SK-N-SH treated with all-trans-retinoic acid at 6 μM for 48 hours (cell line): ENCODE data around the gene NCOA5.

Experiments used
- ATAC-seq: fragments of 200-7000 bp; cut with Tn5 transposase; 3 replicates; pipeline ENCODE4 v1.9.1; 2020; ENCODE audit warnings: mild to moderate bottlenecking, moderate library complexity
- ARNTL ChIP-seq: fragments of 450-650 bp; formaldehyde crosslinking; IDR thresholded peaks from 2 replicates; pipeline ENCODE4 v1.5.0; 2020; ENCODE audit warnings: low read depth, mild to moderate bottlenecking, moderate library complexity, borderline replicate concordance
- BACH2 ChIP-seq: fragments of 250-450 bp; sonication (Bioruptor Pico); IDR thresholded peaks from 2 replicates; pipeline ENCODE4 v1.9.0; 2021; ENCODE audit warnings: mild to moderate bottlenecking, borderline replicate concordance
- CREB5 ChIP-seq: fragments of 250-450 bp; sonication (Bioruptor Pico); IDR thresholded peaks from 2 replicates; pipeline ENCODE4 v1.5.1; 2020; ENCODE audit warnings: low read depth, mild to moderate bottlenecking, moderate library complexity
- CSDC2 ChIP-seq: fragments of 250-450 bp; sonication (Bioruptor Pico); IDR thresholded peaks from 2 replicates; pipeline ENCODE4 v1.5.0; 2020; ENCODE audit warnings: mild to moderate bottlenecking, moderate library complexity
- ESRRG ChIP-seq: fragments of 250-450 bp; sonication (Bioruptor Pico); IDR thresholded peaks from 2 replicates; pipeline ENCODE4 v1.6.1; 2021; ENCODE audit warnings: mild to moderate bottlenecking
- GLIS3 ChIP-seq: fragments of 250-450 bp; sonication (Bioruptor Pico); IDR thresholded peaks from 2 replicates; pipeline ENCODE4 v1.5.0; 2020; ENCODE audit warnings: mild to moderate bottlenecking, moderate library complexity
- ISL1 ChIP-seq: fragments of 250-450 bp; sonication (Bioruptor Pico); IDR thresholded peaks from 2 replicates; pipeline ENCODE4 v2.1.2; 2022; ENCODE audit warnings: mild to moderate bottlenecking, moderate library complexity
- OSR1 ChIP-seq: fragments of 250-450 bp; sonication (Bioruptor Pico); IDR thresholded peaks from 2 replicates; pipeline ENCODE4 v1.8.0; 2022; ENCODE audit warnings: moderate library complexity, mild to moderate bottlenecking, inconsistent platforms
- PATZ1 ChIP-seq: fragments of 250-450 bp; sonication (Bioruptor Pico); IDR thresholded peaks from 2 replicates; pipeline ENCODE4 v1.8.0; 2020; ENCODE audit warnings: mild to moderate bottlenecking, moderate library complexity, borderline replicate concordance
- PPARA ChIP-seq: fragments of 250-450 bp; sonication (Bioruptor Pico); IDR thresholded peaks from 2 replicates; pipeline ENCODE4 v1.5.0; 2020; ENCODE audit warnings: mild to moderate bottlenecking, borderline replicate concordance
- RARB ChIP-seq: fragments of 250-450 bp; sonication (Bioruptor Pico); IDR thresholded peaks from 2 replicates; pipeline ENCODE4 v1.8.0; 2021; ENCODE audit warnings: mild to moderate bottlenecking, moderate library complexity
- SNAI2 ChIP-seq: fragments of 250-450 bp; sonication (Bioruptor Pico); IDR thresholded peaks from 2 replicates; pipeline ENCODE4 v1.5.0; 2020; ENCODE audit warnings: mild to moderate bottlenecking, moderate library complexity
- TCF4 ChIP-seq: fragments of 250-450 bp; sonication (Bioruptor Pico); IDR thresholded peaks from 2 replicates; pipeline ENCODE4 v1.8.0; 2021; ENCODE audit warnings: mild to moderate bottlenecking, moderate library complexity, borderline replicate concordance
- TOX ChIP-seq: fragments of 250-450 bp; sonication (Bioruptor Pico); IDR thresholded peaks from 2 replicates; pipeline ENCODE4 v1.8.0; 2021; ENCODE audit warnings: mild to moderate bottlenecking, moderate library complexity, borderline replicate concordance
- ZC3H10 ChIP-seq: fragments of 250-450 bp; sonication (Bioruptor Pico); IDR thresholded peaks from 2 replicates; pipeline ENCODE4 v1.5.1; 2021; ENCODE audit warnings: mild to moderate bottlenecking, moderate library complexity
- ZFP3 ChIP-seq: fragments of 250-450 bp; sonication (Bioruptor Pico); IDR thresholded peaks from 2 replicates; pipeline ENCODE4 v1.5.0; 2020; ENCODE audit warnings: mild to moderate bottlenecking, moderate library complexity
- ZFP30 ChIP-seq: fragments of 450-650 bp; formaldehyde crosslinking; IDR thresholded peaks from 2 replicates; pipeline ENCODE4 v1.5.0; 2022; ENCODE audit warnings: mild to moderate bottlenecking, moderate library complexity
- ZNF565 ChIP-seq: fragments of 450-650 bp; formaldehyde crosslinking; conservative IDR thresholded peaks from 2 replicates; pipeline ENCODE4 v1.5.0; 2020; ENCODE audit warnings: low read depth, mild to moderate bottlenecking, moderate library complexity
- ZNF70 ChIP-seq: fragments of 450-650 bp; formaldehyde crosslinking; IDR thresholded peaks from 2 replicates; pipeline ENCODE4 v1.5.0; 2020; ENCODE audit warnings: mild to moderate bottlenecking, moderate library complexity
- ZNF8 ChIP-seq: fragments of 450-650 bp; formaldehyde crosslinking; IDR thresholded peaks from 2 replicates; pipeline ENCODE4 v1.5.0; 2020; ENCODE audit warnings: mild to moderate bottlenecking, moderate library complexity
- TF ChIP-seq, protein P1 (sequence below): fragments of 250-450 bp; sonication (Bioruptor Pico); IDR thresholded peaks from 2 replicates; pipeline ENCODE4 v1.8.0; 2021; ENCODE audit warnings: low read depth, mild to moderate bottlenecking, moderate library complexity, borderline replicate concordance
- TF ChIP-seq, protein P2 (sequence below): fragments of 250-450 bp; sonication (Bioruptor Pico); IDR thresholded peaks from 2 replicates; pipeline ENCODE4 v1.5.0; 2020; ENCODE audit warnings: mild to moderate bottlenecking, moderate library complexity
- TF ChIP-seq, protein P3 (sequence below): fragments of 250-450 bp; sonication (Bioruptor Pico); IDR thresholded peaks from 2 replicates; pipeline ENCODE4 v1.5.1; 2021; ENCODE audit warnings: mild to moderate bottlenecking, moderate library complexity

Gene NCOA5

DNA sequence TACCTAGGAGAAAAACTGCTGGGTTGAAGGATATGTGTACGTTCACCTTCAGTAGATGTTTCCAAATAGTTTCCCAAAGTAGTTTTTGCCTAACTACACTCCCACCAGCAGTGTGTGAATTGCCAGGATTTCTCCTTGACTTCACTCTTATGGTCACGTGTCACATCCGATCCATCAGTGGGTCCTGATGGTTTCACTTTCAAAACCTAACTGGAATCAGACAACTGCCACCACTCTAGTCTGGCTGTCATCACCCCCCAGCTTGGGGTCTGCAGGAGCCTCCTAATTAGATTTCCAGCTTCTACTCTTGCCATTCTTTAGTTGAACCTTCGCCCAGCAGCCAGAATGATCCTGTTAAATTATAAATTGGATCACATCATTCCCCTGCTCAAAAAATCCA is 69.2 kb downstream of the NCOA5 start:
- ATAC-seq, result no peak
- TF ChIP-seq RARB (CRISPR knock-in tag) (no peak), TOX (CRISPR knock-in tag) (no peak), GLIS3 (CRISPR knock-in tag) (no peak), ZNF8 (no peak), OSR1 (CRISPR knock-in tag) (no peak)
- TF ChIP-seq, all 23 proteins: peak for 0

DNA sequence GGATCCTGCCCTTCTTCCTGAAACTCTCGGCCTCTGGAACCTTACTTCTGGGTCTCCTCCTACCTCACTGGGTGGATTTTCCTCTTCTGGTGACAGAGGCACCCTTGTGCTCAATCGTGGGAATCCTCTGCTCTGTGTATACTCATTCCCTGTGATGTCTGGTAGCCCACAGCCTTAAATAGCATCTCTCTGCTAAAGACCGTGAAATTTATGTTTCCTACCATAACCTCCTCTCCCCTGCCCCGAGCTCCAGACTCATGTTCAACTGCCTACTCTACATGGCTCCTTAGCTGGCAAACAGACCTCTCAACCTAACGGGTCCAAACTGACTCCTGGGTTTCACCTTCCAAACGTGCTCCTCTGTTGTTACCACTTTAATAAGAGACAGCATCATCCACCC is 71.2 kb downstream of the NCOA5 start:
- TF ChIP-seq PATZ1 (CRISPR knock-in tag), result no peak
- no peak for TF ChIP-seq RARB (CRISPR knock-in tag)
- TF ChIP-seq ZNF8, result no peak
- no peak for TF ChIP-seq TCF4 (CRISPR knock-in tag)
- no peak for TF ChIP-seq ISL1
- no peak for ATAC-seq

DNA sequence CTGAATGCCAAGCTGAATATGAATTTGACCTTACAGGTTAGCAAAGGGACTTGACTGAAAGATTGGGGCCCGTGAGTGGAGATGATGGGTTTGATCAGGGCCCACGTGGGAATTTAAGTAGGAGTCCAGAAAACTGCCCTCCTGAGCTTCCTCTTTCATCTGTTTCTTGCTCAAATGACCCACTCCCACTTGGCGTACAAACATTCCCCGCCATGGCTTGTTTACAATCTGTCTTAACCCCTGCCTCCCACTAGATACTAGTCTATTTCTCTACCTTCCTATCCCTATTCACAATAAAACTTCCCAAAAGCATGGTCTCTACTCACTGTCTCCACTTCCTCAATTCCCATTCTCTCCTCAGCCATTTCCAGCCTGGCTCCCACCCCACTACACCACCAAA is 71.7 kb downstream of the NCOA5 start:
- TF ChIP-seq, protein P1, sequence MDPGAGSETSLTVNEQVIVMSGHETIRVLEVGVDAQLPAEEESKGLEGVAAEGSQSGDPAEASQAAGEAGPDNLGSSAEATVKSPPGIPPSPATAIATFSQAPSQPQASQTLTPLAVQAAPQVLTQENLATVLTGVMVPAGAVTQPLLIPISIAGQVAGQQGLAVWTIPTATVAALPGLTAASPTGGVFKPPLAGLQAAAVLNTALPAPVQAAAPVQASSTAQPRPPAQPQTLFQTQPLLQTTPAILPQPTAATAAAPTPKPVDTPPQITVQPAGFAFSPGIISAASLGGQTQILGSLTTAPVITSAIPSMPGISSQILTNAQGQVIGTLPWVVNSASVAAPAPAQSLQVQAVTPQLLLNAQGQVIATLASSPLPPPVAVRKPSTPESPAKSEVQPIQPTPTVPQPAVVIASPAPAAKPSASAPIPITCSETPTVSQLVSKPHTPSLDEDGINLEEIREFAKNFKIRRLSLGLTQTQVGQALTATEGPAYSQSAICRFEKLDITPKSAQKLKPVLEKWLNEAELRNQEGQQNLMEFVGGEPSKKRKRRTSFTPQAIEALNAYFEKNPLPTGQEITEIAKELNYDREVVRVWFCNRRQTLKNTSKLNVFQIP (CRISPR knock-in tag), result no peak
- TF ChIP-seq CREB5 (CRISPR knock-in tag), result no peak
- TF ChIP-seq ZFP30, result no peak
- no peak for TF ChIP-seq ARNTL (CRISPR knock-in tag)
- TF ChIP-seq ESRRG (CRISPR knock-in tag), result no peak
- TF ChIP-seq ZNF70 (CRISPR knock-in tag), result no peak
- no peak for TF ChIP-seq GLIS3 (CRISPR knock-in tag)
- TF ChIP-seq ZNF8, result no peak
- no peak for TF ChIP-seq PPARA (CRISPR knock-in tag)
- no peak for TF ChIP-seq BACH2 (CRISPR knock-in tag)
- TF ChIP-seq ZFP3 (CRISPR knock-in tag), result no peak
- no peak for TF ChIP-seq PATZ1 (CRISPR knock-in tag)
- TF ChIP-seq ZNF565 (CRISPR knock-in tag), result no peak
- no peak for TF ChIP-seq SNAI2 (CRISPR knock-in tag)
- no peak for TF ChIP-seq TOX (CRISPR knock-in tag)
- no peak for TF ChIP-seq OSR1 (CRISPR knock-in tag)
- TF ChIP-seq CSDC2 (CRISPR knock-in tag), result no peak
- TF ChIP-seq, protein P2, sequence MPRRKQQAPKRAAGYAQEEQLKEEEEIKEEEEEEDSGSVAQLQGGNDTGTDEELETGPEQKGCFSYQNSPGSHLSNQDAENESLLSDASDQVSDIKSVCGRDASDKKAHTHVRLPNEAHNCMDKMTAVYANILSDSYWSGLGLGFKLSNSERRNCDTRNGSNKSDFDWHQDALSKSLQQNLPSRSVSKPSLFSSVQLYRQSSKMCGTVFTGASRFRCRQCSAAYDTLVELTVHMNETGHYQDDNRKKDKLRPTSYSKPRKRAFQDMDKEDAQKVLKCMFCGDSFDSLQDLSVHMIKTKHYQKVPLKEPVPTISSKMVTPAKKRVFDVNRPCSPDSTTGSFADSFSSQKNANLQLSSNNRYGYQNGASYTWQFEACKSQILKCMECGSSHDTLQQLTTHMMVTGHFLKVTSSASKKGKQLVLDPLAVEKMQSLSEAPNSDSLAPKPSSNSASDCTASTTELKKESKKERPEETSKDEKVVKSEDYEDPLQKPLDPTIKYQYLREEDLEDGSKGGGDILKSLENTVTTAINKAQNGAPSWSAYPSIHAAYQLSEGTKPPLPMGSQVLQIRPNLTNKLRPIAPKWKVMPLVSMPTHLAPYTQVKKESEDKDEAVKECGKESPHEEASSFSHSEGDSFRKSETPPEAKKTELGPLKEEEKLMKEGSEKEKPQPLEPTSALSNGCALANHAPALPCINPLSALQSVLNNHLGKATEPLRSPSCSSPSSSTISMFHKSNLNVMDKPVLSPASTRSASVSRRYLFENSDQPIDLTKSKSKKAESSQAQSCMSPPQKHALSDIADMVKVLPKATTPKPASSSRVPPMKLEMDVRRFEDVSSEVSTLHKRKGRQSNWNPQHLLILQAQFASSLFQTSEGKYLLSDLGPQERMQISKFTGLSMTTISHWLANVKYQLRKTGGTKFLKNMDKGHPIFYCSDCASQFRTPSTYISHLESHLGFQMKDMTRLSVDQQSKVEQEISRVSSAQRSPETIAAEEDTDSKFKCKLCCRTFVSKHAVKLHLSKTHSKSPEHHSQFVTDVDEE (CRISPR knock-in tag), result no peak
- TF ChIP-seq ZC3H10, result no peak
- TF ChIP-seq, protein P3, sequence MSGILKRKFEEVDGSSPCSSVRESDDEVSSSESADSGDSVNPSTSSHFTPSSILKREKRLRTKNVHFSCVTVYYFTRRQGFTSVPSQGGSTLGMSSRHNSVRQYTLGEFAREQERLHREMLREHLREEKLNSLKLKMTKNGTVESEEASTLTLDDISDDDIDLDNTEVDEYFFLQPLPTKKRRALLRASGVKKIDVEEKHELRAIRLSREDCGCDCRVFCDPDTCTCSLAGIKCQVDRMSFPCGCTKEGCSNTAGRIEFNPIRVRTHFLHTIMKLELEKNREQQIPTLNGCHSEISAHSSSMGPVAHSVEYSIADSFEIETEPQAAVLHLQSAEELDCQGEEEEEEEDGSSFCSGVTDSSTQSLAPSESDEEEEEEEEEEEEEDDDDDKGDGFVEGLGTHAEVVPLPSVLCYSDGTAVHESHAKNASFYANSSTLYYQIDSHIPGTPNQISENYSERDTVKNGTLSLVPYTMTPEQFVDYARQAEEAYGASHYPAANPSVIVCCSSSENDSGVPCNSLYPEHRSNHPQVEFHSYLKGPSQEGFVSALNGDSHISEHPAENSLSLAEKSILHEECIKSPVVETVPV (CRISPR knock-in tag), result no peak
- ATAC-seq, result no peak
